Esophagus mucosa (tissue), 1 donor: ENCODE data around the gene DPH2. TPM values are rescaled to one million over a fixed set of nuclear protein-coding genes. Genes with fewer than 3 reads are reported as not detected.

Experiments
- ATAC-seq: fragments of 200-7000 bp; cut with Tn5 transposase; one replicate; pipeline ENCODE4 v1.9.1; 2020
- total RNA-seq: library from RNA; stranded (reverse); gene quantifications from one replicate; pipeline ENCODE4 v1.2.4, GENCODE V29; 2023
- donor health status: DM: yes; HTN: yes; CAD: no.

DPH2 gene
- total RNA-seq, 1 donor from 2014 or later = 18.3 TPM

- no peak for ATAC-seq
Measured at GRCh38 chr1:43945674-43946235, 24.1 kb upstream of the DPH2 start.

- peak; percentile 98 for ATAC-seq
Measured at GRCh38 chr1:43946236-43947060, 23.4 kb upstream of the DPH2 start, which contains the start of gene IPO13. TSS of gene IPO13 (plus strand) at chr1:43946950. CDS start at chr1:43947601, 651 bp downstream.

GRCh38 chr1:43947061-43947873, 22.5 kb upstream of the DPH2 start:
- ATAC-seq = peak; percentile 0

GRCh38 chr1:43947874-43948437, 21.9 kb upstream of the DPH2 start:
- no peak for ATAC-seq

- ATAC-seq = no peak
Measured at GRCh38 chr1:43949678-43950077, 20.1 kb upstream of the DPH2 start.

GRCh38 chr1:43951021-43951985, 18.5 kb upstream of the DPH2 start:
- ATAC-seq = no peak

GRCh38 chr1:43952731-43953346, 17.0 kb upstream of the DPH2 start:
- peak; percentile 47 for ATAC-seq

GRCh38 chr1:43953361-43953760, 16.4 kb upstream of the DPH2 start:
- ATAC-seq = no peak

- no peak for ATAC-seq
Measured at GRCh38 chr1:43954036-43954435, 15.8 kb upstream of the DPH2 start.

- no peak for ATAC-seq
Measured at GRCh38 chr1:43956234-43956633, 13.6 kb upstream of the DPH2 start.

- ATAC-seq = peak; percentile 54
Measured at GRCh38 chr1:43957407-43958040, 12.3 kb upstream of the DPH2 start.

- ATAC-seq = no peak
Measured at GRCh38 chr1:43958351-43959255, 11.2 kb upstream of the DPH2 start.

- ATAC-seq = no peak
Measured at GRCh38 chr1:43960798-43961197, 9.0 kb upstream of the DPH2 start.

GRCh38 chr1:43961692-43962091, 8.1 kb upstream of the DPH2 start:
- ATAC-seq = no peak

GRCh38 chr1:43962324-43962723, 7.5 kb upstream of the DPH2 start:
- ATAC-seq = no peak

GRCh38 chr1:43963006-43963405, 6.8 kb upstream of the DPH2 start:
- ATAC-seq = no peak

GRCh38 chr1:43963890-43964289, 5.9 kb upstream of the DPH2 start:
- ATAC-seq = no peak

GRCh38 chr1:43965316-43965715, 4.5 kb upstream of the DPH2 start:
- ATAC-seq = no peak

- ATAC-seq = no peak
Measured at GRCh38 chr1:43968348-43968948, 1.4 kb upstream of the DPH2 start.
